Measurements from ENCODE around the gene COG5.
A peak's percentile ranks its signal among the peaks of the same experiment; 100 is the strongest.

Gene COG5

GRCh38 chr7:107194052-107194451 is 369.7 kb downstream of the COG5 start:
- FAIRE-seq: no peak
- DNase-seq (ENCODE audit: low spot score): no peak

DNA sequence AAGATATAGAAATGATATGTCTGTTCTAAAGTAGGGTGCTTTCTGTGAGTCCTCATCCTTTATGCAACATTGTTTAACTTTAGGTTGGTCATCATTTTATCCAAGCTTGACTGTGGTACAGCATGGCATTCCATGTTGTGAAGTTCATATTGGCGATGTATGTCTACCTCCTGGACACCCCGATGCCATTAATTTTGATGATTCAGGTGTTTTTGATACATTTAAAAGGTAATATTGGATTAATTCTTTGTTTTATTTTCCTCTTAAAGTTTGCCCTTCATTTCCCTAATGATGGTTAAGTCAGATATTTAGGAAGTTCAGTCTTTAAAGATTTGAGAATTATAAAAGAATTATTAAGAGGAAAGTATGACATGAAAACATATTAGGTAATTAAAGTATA is 373.6 kb downstream of the COG5 start:
- FAIRE-seq: peak; percentile 18
- no peak for DNase-seq (ENCODE audit: low spot score)

DNA sequence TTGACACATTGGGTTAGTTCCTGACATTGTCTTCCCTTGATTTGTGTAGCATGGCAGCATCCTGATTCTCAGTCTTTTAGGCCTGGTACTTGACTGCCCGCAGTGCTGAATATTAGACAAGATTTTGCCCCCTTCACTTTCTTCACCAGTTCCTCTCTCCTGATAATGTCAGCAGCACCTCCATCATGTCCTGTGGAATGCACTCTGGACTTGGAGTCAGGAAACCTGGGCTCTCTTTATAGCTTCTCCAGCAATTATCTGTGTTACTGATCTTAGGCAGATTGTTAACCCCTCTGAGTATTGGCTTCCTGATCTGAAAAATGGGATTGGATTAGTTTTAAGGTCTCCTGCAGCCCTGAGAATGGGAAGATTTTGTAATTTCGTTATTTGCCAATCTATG is 375.9 kb downstream of the COG5 start:
- DNase-seq (ENCODE audit: low spot score): no peak
- FAIRE-seq: no peak

- no peak for FAIRE-seq
- no peak for DNase-seq (ENCODE audit: low spot score)
These were observed 377.5 kb downstream of the COG5 start for GRCh38 chr7:107186240-107186639.

GRCh38 chr7:107185716-107186115 is 378.0 kb downstream of the COG5 start:
- DNase-seq (ENCODE audit: low spot score) (no peak), FAIRE-seq (no peak)

DNA sequence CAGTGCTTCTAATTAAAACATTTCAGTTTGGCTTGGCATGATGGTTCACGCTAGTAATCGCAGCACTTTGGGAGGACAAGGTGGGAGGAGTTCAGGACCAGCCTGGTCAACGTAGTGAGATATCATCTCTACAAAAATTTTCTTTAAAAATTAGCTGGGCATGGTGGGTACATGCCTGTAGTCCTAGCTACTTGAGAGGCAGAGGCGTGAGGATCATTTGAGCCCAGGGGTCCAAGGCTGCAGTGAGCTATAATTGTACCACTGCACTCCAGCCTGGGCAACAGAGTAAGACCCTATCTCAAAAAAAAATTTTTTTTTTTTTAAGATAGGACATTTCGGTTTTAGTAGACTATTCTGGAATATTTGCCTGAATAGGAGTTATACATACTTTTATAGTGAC is 382.5 kb downstream of the COG5 start:
- DNase-seq (ENCODE audit: low spot score) (no peak), FAIRE-seq (no peak)

DNA sequence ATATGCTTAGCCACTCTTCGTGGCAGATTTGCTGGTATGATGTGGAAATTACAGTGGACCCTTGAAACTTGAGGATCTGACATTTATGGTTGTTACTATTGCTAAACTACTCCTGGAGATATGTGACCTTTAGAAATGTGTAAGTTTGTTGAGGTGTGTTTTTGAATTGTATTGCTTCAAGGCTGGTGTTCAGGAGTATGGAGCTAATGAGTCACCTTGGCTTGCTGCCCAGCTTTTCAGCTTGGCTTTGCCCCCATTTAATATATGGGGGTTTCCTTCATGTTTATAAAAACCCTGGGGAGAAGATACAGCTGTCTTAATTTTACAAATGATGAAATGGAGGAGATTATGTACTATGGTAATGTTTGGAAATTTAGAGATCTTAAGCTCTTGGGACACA is 383.3 kb downstream of the COG5 start:
- DNase-seq (ENCODE audit: low spot score) (peak; percentile 51), FAIRE-seq (peak; percentile 79)

DNA sequence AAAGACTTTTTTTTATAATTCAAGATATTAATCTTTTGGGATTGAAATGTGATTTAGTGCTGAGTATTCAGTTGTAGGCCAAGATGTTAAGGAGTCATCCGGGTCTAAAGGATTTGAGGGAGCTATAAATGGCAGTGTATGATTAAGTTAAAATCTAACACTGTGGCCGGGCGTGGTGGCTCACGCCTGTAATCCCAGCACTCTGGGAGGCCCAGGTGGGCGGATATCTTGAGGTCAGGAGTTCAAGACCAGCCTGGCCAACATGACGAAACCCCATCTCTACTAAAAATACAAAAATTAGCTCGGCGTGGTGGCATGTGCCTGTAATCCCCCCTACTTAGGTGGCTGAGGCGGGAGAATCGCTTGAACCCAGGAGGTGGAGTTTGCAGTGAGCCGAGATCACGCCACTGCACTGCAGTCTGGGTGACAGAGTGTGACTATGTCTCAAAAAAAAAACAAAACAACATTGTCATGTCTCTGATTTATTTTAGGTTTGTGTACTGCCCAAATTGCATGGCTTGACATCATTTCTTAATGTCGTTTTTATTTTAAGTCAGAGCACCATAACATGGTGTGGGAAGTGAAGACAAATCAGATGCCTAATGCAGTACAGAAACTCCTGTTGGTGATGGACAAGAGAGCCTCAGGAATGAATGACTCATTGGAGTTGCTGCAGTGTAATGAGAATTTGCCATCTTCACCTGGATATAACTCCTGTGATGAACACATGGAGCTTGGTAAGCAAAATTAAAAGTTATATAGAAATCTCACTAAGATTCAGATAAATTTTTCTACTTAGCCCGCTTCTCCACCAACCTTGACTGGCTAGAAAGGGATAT is 384.2 kb downstream of the COG5 start:
- FAIRE-seq (peak; percentile 83), DNase-seq (ENCODE audit: low spot score) (peak; percentile 55)

DNA sequence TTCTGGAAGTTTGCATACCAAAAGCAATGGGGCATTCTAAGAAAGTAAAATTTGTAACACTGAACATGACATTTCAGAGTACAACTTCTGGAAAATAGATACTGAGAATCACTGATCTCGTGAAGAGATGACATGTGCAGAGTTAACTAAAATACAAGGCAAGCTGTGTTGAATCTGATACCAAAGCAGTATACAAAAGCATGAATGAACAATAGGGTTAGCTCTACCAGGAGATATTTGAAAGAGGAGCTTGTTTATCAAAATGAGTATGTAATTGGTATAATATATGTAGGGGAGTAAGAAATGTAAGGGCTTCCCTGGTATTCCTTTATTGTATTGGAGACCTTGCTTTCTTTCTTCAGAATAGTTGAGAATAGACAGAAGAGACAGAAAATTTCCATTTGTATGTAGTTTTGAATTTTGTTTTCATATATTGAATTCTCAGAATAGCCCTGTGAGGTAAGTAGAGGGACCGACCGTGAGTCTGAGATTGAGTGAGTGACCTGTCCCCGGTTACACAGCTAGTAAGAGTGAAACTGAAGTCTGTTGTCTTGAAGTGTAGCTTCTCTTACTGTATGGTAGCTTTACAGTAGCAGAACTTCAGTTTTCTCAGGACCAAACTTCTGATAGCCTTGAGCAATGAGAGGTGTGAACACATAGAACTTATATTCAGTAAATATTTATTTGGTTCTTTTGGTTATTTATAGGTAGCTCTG is 389.9 kb downstream of the COG5 start:
- no peak for FAIRE-seq
- no peak for DNase-seq (ENCODE audit: low spot score)

- FAIRE-seq (no peak), DNase-seq (ENCODE audit: low spot score) (no peak)
These were observed 390.5 kb downstream of the COG5 start for GRCh38 chr7:107173191-107173590.

GRCh38 chr7:107172276-107173032 is 391.3 kb downstream of the COG5 start:
- peak; percentile 78 for FAIRE-seq

GRCh38 chr7:107171496-107171895 is 392.2 kb downstream of the COG5 start:
- FAIRE-seq (no peak), DNase-seq (ENCODE audit: low spot score) (no peak)

More at GRCh38 chr7:107172276-107173032, 391.3 kb downstream of the COG5 start:
- DNase-seq (ENCODE audit: low spot score): no peak

DNA sequence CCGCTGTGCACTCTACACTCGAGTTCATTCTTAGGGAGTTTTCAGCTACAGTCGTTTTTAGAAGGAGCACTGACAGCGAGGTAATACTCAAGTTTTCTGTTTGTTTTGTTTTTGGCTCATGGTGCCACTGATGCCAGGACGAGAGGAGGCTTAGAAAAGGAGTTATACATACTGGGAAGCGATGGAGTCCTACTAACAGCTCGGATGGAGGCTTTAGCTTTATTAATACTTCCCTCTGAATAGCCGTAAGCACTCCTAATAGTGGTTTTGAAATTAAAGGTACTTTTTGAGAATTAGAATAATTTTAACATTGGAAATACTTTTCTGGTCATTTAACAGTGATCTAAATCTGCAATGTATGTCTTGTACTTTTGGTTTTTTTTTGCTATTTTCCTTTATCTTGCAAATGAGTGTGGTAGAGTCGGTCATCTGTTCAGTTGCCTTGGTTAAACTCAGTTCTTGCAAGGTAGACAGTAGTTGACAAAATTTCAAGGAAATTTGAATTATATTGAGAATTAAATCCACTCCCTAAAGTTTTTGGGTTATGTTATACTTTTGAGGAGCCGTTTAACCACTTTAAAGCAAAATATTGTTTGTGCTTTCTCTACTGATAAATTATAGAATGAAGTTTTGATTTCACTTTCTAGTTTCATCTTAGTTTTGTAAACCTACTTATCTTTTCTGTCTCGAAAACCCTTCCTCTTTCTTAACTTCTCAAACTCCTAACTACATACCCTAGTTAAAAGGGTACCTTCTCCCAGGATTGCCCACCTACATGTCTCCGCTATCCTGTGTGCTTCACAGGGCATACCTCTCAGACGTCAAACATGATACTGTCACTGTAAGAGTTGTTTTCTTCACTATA is 393.4 kb downstream of the COG5 start:
- FAIRE-seq (no peak), DNase-seq (ENCODE audit: low spot score) (no peak)

DNA sequence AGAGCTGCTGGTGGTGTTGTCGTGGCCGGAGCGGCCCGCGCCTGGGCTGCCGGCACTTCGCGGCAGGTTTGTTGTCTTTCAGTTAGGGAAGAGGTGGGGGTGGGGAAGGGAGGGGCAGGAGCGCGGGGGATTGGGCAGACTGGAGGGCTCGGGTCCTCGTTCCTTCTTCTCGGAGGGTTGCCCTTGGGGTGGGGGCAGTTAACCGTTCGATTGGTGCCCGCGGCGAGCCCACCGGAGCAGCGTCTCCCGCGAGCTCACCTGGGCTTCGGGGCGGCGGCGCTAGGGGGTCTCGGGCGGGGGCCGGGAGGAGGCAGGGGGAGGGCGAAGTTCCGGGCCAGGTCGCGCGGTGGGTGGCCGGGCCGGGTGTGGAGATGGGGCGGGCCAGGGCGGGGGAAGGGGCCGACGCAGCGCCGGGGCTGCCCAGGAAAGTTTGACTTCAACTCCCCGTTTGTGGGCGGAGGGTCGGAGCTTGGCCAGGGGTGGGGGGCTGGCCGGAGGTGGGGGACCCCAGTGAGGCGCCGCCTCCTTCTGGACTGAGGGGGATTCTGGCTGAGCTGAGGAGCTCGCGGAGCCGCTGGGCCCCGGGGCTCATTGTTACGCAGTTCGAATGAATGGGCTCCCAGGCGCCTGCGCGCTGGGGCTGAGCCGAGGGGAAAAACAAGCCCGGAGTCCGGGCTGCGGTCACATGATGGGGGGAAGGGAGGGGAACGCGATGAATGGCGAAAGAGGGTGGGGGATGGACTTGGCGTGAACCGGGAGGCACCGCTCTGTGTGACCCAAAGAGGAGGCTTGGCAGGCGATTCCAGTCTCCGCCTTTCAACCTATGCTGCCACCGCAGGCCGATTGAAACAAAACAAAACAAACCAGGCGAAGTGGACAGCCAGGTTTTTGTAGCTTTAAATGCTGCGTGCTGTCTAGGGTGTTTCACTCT is 394.3 kb downstream of the COG5 start:
- FAIRE-seq: peak; percentile 85
- DNase-seq (ENCODE audit: low spot score): peak; percentile 87

DNA sequence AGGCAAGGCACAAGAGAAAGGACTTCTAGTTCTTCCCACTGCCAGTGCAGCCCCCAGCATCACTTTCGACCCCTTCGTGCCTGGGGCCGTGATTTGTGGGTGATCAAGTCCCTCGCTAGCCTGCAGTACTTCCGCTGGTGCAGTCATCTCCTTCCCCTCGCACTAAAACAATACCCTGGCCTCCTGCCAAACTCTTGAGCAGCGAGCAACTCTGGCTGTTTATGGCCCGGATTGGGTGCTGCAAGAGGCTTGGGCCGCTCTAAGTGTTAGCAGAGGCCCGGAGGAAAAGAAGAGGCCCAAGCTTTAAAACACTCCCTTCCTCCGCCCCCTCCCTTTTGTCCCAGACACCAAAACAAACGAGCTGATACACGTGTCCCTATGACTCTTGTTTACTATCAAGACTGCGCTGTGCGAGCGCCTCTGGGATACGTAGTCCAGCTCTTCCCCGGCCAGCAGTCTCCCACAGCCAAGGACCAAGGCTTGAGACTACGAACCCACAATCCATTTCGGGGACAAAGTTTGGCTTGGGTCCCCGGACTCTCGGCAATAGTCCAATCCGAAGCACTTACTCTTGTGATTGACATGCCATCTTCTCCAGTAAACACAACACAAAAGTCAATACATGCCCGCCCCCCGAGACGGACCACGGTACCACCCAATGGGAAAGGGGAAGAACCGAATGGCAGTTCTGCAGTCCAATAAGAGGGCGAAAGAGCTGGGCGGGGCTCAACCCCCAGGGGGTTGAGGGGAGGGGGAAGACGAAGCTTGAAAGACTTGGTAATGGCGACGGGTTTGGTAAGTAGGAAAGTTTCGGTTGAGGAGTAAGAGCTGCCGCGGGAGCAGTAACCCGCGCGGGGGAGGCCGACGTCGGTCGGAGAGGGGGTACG is 395.2 kb downstream of the COG5 start, which contains the start of gene HBP1:
TSS of gene HBP1 (plus strand) at position 771 of the 887 bp plus-strand sequence. CDS start 10,891 bp downstream, outside the sequence.
- DNase-seq (ENCODE audit: low spot score) (peak; percentile 100), FAIRE-seq (peak; percentile 98)

DNA sequence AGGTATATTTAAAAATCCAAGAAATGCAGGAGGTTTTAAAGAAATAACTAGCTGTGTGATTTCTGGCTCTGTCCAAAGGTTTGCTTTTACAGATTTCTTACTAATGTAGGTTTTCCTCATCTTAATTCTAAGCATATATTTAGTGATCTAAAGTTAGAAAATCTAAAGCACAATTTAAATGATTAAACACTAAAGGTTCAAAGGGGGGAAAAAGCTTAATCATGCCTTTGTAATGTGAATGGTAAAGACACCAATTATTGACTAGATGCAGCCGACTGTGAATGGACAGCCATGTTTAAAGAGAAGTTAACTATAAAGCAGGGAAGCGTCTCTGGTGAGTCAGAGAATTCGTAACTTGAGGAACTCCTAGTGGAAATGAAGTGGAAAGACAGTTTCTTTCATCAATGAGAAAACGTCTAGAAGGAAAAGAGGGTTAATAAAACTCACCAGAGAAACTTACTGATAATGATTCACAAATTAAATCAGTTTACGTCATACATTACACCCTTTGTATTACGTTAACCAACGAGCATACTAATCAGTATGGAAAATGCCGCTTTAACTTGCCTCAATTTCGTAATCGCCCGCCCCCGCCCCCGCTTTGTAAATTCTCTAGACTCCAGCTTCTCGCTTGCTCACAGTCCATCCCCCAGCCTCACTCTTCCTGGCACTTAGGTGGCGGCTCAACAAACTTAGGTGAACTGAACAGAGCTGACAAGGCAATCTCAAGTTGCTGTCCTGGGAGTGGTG is 396.1 kb downstream of the COG5 start:
- FAIRE-seq (peak; percentile 96), DNase-seq (ENCODE audit: low spot score) (peak; percentile 76)

- no peak for DNase-seq (ENCODE audit: low spot score)
- no peak for FAIRE-seq
These were observed 396.8 kb downstream of the COG5 start for GRCh38 chr7:107166736-107167426.
